Cerebellar cortex (tissue), 1 donor: ENCODE data around the gene OR2G3.
A peak's percentile ranks its signal among the peaks of the same experiment; 100 is the strongest.

ENCODE experiments used
- DNase-seq: peaks from one replicate; pipeline ENCODE4 v3.0.0-alpha.2; 2015; ENCODE audit warnings: low spot score

The OR2G3 gene

DNA sequence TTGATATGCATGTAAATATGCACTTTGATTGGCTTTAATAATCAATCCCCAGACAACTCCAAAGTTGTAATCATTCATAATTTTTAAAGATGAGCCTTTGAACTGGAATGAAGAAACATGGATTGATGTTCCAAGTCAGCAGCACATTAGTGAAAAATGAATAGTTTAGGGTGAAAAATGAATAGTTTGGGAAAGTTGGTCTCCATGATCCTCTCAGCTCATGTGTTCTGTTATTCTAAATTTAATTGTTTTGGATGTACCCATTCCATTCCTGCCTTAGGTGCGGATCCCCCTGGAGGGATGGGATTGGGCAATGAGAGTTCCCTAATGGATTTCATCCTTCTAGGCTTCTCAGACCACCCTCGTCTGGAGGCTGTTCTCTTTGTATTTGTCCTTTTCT is at the start of gene OR2G3:
OR2G3 (plus strand) TSS at position 301 of the 400 bp plus-strand sequence; CDS start at position 301, 0 bp downstream.
- DNase-seq: no peak

GRCh38 chr1:247557926-247558674 is 47.3 kb upstream of the OR2G3 start:
- no peak for DNase-seq

GRCh38 chr1:247561711-247562110 is 43.7 kb upstream of the OR2G3 start:
- DNase-seq: no peak

DNA sequence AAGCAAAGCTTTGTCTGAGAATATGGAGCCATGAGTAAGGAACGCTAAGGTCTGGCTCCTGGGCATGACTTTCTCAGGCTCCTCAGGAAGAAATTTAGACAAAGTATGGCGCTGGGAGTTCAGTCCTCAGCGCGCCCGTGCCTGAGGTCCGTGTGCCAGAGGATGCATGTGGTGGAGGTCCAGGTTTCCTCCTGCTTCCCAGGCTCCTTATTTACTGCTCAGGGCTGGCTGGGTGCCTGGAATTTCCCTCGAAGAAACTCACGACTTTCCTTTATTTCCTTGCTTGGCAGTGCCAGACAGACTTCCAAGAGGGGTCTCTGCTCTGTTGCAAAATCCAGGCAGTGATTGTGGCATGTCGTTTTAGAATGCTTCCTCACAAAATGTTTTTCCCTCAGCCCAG is 43.2 kb upstream of the OR2G3 start:
- DNase-seq: no peak

GRCh38 chr1:247574236-247574635 is 31.1 kb upstream of the OR2G3 start:
- DNase-seq: no peak

- DNase-seq: no peak
These were observed 30.7 kb upstream of the OR2G3 start for GRCh38 chr1:247574664-247575063.

DNA sequence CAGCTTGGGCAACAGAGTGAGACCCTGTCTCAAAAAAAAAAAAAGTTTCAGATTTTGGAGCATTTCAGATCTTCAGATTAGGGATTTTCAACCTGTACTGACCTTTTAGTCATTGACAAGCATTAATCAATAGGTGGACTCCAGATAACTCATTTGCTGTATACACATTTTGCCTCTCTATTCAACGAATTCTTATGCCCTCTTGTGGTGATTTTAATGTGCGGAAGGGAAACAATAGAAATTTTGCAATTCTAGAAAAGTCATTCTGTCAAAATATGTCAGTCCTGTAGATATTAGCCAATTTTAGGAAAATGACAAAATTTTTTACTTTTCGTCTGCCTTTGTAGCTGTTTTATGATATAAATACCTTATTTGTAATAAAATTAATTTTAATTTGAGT is 28.9 kb upstream of the OR2G3 start:
- peak; percentile 17 for DNase-seq

GRCh38 chr1:247578946-247579460 is 26.4 kb upstream of the OR2G3 start:
- DNase-seq: no peak

DNA sequence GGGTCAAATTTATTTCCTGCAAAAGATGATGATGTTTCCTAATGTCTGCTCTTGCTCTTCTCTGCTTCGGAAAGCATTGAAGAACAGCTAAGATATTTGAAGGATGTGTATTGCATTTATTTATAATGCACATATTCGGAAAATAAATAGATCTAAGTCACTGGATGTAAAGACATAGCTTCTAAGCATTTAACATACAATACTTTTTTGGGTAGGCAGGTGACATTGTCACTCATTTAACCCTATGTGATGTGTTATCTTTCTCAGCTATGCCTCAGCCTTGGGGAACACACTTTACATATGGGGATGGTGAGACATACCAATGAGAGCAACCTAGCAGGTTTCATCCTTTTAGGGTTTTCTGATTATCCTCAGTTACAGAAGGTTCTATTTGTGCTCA is 17.3 kb upstream of the OR2G3 start, which contains the start of gene OR2G2:
OR2G2 (plus strand) TSS at position 301 of the 400 bp plus-strand sequence; CDS start at position 301, 0 bp downstream.
- no peak for DNase-seq

DNA sequence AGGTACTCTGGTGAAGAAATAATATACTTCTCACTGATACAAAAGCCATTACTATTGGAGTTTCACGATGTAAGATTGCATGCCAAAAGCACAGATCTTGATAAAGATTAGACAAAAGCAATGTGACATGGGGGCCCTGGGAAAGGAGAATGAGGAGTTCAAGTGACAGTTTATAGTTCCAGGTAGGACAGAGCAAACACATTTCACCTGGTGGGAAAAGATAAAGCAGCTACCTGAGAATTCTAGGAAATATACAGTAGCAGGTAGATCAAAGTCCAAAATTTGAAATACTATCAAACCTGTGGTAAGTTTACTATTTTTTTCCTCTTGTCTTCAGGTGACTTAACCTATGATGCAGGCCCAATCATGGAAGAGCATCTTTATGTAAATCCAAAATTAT is 8.0 kb downstream of the OR2G3 start:
- DNase-seq: no peak

- no peak for DNase-seq
These were observed 9.2 kb downstream of the OR2G3 start for GRCh38 chr1:247614625-247615024.

DNA sequence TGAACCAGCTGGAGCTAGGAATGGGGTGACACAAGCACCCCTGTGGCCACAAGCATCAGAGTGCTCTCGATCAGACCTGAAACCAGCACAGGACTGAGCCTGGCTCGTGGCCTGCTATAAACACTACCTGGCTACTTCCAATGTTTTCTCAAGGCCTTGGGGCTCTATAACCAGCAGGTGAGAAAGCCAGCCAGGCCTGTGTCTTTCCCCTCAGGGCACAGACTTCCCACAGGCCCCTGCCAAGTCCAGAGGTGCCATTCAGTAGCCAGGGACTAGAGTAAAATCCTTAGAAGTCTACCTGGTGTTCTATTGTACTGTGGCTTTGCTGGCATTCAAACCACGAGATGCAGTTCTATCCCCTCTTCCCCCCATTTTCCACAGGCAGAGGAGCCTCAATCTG is 22.6 kb downstream of the OR2G3 start:
- no peak for DNase-seq

- no peak for DNase-seq
These were observed 32.6 kb downstream of the OR2G3 start for GRCh38 chr1:247638011-247638410.

DNA sequence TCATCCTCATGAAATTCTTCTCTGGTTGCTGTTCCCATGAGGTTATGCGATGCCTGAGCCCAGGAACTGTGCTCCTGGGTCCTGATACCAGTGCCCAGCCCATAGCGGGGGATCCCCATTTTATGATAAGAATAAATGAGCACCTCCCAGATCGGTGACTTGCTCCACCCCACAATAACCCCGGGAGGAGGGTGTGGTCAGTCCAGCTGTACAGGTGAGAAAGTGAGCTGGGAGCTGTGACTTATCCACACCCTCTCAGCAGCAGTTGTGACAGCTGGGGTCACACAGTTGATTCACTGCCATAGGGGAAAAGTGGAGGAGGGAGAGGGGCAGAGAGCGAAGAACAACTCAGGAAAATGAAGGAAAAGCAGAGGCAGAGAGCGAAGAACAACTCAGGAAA is 33.4 kb downstream of the OR2G3 start:
- no peak for DNase-seq

GRCh38 chr1:247639381-247639981 is 34.1 kb downstream of the OR2G3 start:
- DNase-seq: peak; percentile 7

DNA sequence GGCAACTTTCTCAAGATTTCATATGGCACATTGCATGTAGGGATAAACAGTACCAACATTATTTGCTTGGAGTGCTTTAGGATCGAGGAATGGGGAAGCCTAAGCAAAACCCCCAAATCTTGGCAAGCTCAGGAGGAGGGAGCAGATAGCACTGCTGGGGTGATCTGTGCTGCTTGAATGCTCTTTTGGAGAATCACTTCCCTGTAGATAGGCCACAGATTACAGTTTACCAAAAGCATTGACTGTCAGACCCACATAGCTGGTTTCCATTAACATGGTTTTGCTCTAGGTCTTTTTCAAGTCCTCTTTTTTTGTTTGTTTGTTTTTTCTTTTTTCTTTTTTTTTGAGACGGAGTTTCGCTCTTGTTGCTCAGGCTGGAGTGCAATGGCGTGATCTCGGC is 37.4 kb downstream of the OR2G3 start:
- no peak for DNase-seq

GRCh38 chr1:247646867-247647266 is 41.5 kb downstream of the OR2G3 start:
- no peak for DNase-seq

DNA sequence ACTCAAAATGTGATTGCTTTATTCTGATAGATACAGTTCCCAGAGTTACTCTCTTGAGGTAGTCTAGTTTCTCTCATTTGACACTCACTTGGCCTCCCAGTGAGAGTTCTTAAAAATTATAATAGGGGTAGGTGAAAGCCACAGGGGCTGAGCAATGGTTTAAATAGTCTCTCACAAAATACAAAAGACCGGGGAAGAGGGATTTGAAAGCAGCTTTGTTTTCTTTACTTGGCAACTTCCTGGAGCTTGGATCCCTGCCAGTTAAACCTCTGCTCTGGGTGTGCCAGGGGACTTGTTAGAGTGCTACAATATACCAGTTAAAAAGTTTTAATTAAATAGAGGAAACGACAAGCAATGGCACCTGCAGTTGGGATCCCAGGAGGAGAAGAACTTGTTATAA is 42.5 kb downstream of the OR2G3 start:
- DNase-seq: no peak

GRCh38 chr1:247653040-247653439 is 47.7 kb downstream of the OR2G3 start:
- no peak for DNase-seq
